Measurements from ENCODE around the gene CLCN4. TPM values are rescaled to one million over a fixed set of nuclear protein-coding genes. Genes with fewer than 3 reads are reported as not detected.

CLCN4 gene
- total and polyA plus RNA-seq, 10 of the 15 experiments (the other 5 are each of a cell fraction or from before 2014, with no cell fraction given) = 0.90 to 6.9 (median 2.9) TPM

DNA sequence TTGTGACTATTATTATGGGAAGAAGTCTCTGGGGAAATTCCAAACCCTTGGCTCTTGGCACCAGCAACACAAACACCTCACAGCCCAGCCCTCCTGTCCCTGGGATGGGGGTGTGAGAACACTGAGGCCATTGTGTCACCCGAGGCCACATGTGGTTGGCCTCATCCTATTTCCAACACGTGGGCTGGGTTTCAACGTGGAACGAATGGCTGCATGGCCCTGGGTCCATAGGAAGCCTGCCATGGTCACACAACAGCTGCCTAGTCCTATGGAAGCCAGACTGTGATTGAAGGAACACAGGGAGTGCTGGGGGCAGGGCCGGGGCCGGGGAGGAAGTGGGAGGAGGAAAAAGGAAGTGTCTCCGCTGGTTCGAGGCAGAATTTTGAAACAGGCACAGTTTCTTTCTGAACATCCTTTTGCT lies 10.0 kb downstream of the CLCN4 start (continued):
- TF ChIP-seq, protein P1, sequence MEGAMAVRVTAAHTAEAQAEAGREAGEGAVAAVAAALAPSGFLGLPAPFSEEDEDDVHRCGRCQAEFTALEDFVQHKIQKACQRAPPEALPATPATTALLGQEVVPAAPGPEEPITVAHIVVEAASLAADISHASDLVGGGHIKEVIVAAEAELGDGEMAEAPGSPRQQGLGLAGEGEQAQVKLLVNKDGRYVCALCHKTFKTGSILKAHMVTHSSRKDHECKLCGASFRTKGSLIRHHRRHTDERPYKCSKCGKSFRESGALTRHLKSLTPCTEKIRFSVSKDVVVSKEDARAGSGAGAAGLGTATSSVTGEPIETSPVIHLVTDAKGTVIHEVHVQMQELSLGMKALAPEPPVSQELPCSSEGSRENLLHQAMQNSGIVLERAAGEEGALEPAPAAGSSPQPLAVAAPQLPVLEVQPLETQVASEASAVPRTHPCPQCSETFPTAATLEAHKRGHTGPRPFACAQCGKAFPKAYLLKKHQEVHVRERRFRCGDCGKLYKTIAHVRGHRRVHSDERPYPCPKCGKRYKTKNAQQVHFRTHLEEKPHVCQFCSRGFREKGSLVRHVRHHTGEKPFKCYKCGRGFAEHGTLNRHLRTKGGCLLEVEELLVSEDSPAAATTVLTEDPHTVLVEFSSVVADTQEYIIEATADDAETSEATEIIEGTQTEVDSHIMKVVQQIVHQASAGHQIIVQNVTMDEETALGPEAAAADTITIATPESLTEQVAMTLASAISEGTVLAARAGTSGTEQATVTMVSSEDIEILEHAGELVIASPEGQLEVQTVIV (IDR thresholded peaks at IDR 0.05; ENCODE audit: borderline replicate concordance, partially characterized antibody) = no peak
- TF ChIP-seq SPI1 (IDR thresholded peaks at IDR 0.05; ENCODE audit: borderline replicate concordance, insufficient read depth, low read depth, low read length) = peak; percentile 67
- TF ChIP-seq ZNF217 (IDR thresholded peaks at IDR 0.05) = no peak
- TF ChIP-seq, protein P2, sequence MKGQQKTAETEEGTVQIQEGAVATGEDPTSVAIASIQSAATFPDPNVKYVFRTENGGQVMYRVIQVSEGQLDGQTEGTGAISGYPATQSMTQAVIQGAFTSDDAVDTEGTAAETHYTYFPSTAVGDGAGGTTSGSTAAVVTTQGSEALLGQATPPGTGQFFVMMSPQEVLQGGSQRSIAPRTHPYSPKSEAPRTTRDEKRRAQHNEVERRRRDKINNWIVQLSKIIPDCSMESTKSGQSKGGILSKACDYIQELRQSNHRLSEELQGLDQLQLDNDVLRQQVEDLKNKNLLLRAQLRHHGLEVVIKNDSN (IDR thresholded peaks at IDR 0.05; ENCODE audit: borderline replicate concordance, extremely low read length, insufficient read depth, low read depth, low read length) = no peak
- TF ChIP-seq HDAC2 (IDR thresholded peaks at IDR 0.05) = no peak
- TF ChIP-seq, protein P3, sequence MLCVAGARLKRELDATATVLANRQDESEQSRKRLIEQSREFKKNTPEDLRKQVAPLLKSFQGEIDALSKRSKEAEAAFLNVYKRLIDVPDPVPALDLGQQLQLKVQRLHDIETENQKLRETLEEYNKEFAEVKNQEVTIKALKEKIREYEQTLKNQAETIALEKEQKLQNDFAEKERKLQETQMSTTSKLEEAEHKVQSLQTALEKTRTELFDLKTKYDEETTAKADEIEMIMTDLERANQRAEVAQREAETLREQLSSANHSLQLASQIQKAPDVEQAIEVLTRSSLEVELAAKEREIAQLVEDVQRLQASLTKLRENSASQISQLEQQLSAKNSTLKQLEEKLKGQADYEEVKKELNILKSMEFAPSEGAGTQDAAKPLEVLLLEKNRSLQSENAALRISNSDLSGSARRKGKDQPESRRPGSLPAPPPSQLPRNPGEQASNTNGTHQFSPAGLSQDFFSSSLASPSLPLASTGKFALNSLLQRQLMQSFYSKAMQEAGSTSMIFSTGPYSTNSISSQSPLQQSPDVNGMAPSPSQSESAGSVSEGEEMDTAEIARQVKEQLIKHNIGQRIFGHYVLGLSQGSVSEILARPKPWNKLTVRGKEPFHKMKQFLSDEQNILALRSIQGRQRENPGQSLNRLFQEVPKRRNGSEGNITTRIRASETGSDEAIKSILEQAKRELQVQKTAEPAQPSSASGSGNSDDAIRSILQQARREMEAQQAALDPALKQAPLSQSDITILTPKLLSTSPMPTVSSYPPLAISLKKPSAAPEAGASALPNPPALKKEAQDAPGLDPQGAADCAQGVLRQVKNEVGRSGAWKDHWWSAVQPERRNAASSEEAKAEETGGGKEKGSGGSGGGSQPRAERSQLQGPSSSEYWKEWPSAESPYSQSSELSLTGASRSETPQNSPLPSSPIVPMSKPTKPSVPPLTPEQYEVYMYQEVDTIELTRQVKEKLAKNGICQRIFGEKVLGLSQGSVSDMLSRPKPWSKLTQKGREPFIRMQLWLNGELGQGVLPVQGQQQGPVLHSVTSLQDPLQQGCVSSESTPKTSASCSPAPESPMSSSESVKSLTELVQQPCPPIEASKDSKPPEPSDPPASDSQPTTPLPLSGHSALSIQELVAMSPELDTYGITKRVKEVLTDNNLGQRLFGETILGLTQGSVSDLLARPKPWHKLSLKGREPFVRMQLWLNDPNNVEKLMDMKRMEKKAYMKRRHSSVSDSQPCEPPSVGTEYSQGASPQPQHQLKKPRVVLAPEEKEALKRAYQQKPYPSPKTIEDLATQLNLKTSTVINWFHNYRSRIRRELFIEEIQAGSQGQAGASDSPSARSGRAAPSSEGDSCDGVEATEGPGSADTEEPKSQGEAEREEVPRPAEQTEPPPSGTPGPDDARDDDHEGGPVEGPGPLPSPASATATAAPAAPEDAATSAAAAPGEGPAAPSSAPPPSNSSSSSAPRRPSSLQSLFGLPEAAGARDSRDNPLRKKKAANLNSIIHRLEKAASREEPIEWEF (IDR thresholded peaks at IDR 0.05; ENCODE audit: insufficient replicate concordance, low read depth, low read length) = no peak

All from GM12878 (cell line).